Smooth muscle cell (in vitro differentiated cells): ENCODE results near the gene AMPD3. TPM values are rescaled to one million over a fixed set of nuclear protein-coding genes. Genes with fewer than 3 reads are reported as not detected.

Experiments used
- DNase-seq: peaks from one replicate; lab custom pipeline; 2025; ENCODE audit not compliant: unreplicated experiment; lab: John Stamatoyannopoulos, UW
- H2AFZ ChIP-seq: fragments of 200-600 bp; sonication (generic); 2 replicates; pipeline ENCODE4 v1.6.0; 2016; ENCODE audit warnings: antibody characterized with exemption, low read depth, mild to moderate bottlenecking
- H3F3A ChIP-seq: fragments of 200-600 bp; sonication (generic); 2 replicates; pipeline ENCODE4 v1.6.0; 2017; ENCODE audit warnings: antibody characterized with exemption, low read depth
- H3K27ac ChIP-seq: fragments of 200-600 bp; sonication (generic); 2 replicates; pipeline ENCODE4 v1.5.1; 2016; ENCODE audit warnings: low read depth, mild to moderate bottlenecking
- H3K27me3 ChIP-seq: fragments of 200-600 bp; sonication (generic); 2 replicates; pipeline ENCODE4 v1.6.1; 2016; ENCODE audit warnings: low read depth, mild to moderate bottlenecking
- H3K36me3 ChIP-seq: fragments of 200-600 bp; sonication (generic); 2 replicates; pipeline ENCODE4 v1.5.1; 2016; ENCODE audit warnings: low read depth
- H3K4me1 ChIP-seq: fragments of 200-600 bp; sonication (generic); 2 replicates; pipeline ENCODE4 v1.5.1; 2016; ENCODE audit warnings: low read depth
- H3K4me2 ChIP-seq: fragments of 200-600 bp; sonication (generic); 2 replicates; pipeline ENCODE4 v1.6.0; 2016; ENCODE audit warnings: mild to moderate bottlenecking
- H3K4me3 ChIP-seq: fragments of 200-600 bp; sonication (generic); 2 replicates; pipeline ENCODE4 v1.5.1; 2016; ENCODE audit warnings: mild to moderate bottlenecking
- H3K79me2 ChIP-seq: fragments of 200-600 bp; sonication (generic); 2 replicates; pipeline ENCODE4 v1.6.0; 2016; ENCODE audit warnings: low read depth, mild to moderate bottlenecking
- H3K9ac ChIP-seq: fragments of 200-600 bp; sonication (generic); 2 replicates; pipeline ENCODE4 v1.6.0; 2016; ENCODE audit warnings: low read depth
- H3K9me3 ChIP-seq: fragments of 200-600 bp; sonication (generic); replicated peaks from 2 replicates; pipeline ENCODE4 v1.5.1; 2016; ENCODE audit warnings: low read depth
- H4K20me1 ChIP-seq: fragments of 200-600 bp; sonication (generic); 2 replicates; pipeline ENCODE4 v1.6.0; 2016; ENCODE audit warnings: low read depth
- CTCF ChIP-seq: fragments of 200-600 bp; sonication (generic); IDR thresholded peaks from 2 replicates; pipeline ENCODE4 v1.5.1; 2017; ENCODE audit warnings: borderline replicate concordance, mild to moderate bottlenecking, antibody characterized with exemption; ENCODE audit not compliant: insufficient read depth, poor library complexity, severe bottlenecking
- WGBS: methylation state at CpG from one replicate; pipeline ENCODE4 v1.1.7; 2016; ENCODE audit warnings: low lambda C conversion rate; 5-methylcytosine and 5-hydroxymethylcytosine counted together
- polyA plus RNA-seq: library from polyadenylated mRNA; unstranded; fragments of >200 nt; fragmentation: Nextera tagmentation; extraction: Ambion mirVana; gene quantifications from 2 replicates; pipeline ENCODE4 v1.2.1, GENCODE V29; 2016
- total RNA-seq: library from RNA; depleted of rRNA; stranded (reverse); fragments of >200 nt; gene quantifications from 2 replicates; pipeline ENCODE4 v1.2.3, GENCODE V29; 2014

AMPD3 gene
- total and polyA plus RNA-seq, 2 experiments from 2014 or later = 0.67 to 3.6 TPM

GRCh38 chr11:10522276-10522675, 67.2 kb downstream of the AMPD3 start:
- TF ChIP-seq CTCF = no peak
- no peak overlapping the region for H3K4me3 ChIP-seq
- no peaks in the 10 kb centered on the region for H3K9me3 ChIP-seq
- H3F3A ChIP-seq = no peaks in the 10 kb centered on the region
- no peak for DNase-seq
- H3K79me2 ChIP-seq = no peaks in the 10 kb centered on the region
- H3K4me2 ChIP-seq = no peak overlapping the region
- H3K27ac ChIP-seq = no peak overlapping the region
- 97% methylated on average over 1 of the region's 1 CpG for WGBS
- H3K4me1 ChIP-seq = no peaks in the 10 kb centered on the region
- H3K36me3 ChIP-seq = peaks cover 12% of the 10 kb centered on the region
- no peak overlapping the region for H2AFZ ChIP-seq
- H4K20me1 ChIP-seq = no peaks in the 10 kb centered on the region
- H3K27me3 ChIP-seq = no peaks in the 10 kb centered on the region
- no peak overlapping the region for H3K9ac ChIP-seq

GRCh38 chr11:10522921-10523320, 67.9 kb downstream of the AMPD3 start:
- H3K79me2 ChIP-seq = no peaks in the 10 kb centered on the region
- no peak overlapping the region for H3K9ac ChIP-seq
- H3K27ac ChIP-seq = no peak overlapping the region
- no peaks in the 10 kb centered on the region for H3K9me3 ChIP-seq
- TF ChIP-seq CTCF = no peak
- H3K4me2 ChIP-seq = no peak overlapping the region
- no peak overlapping the region for H3K4me3 ChIP-seq
- no peaks in the 10 kb centered on the region for H3K4me1 ChIP-seq
- no peaks in the 10 kb centered on the region for H4K20me1 ChIP-seq
- H2AFZ ChIP-seq = no peak overlapping the region
- 71% methylated on average over 2 of the region's 2 CpGs for WGBS
- peaks cover 12% of the 10 kb centered on the region for H3K36me3 ChIP-seq
- no peak for DNase-seq
- H3F3A ChIP-seq = no peaks in the 10 kb centered on the region
- no peaks in the 10 kb centered on the region for H3K27me3 ChIP-seq

GRCh38 chr11:10524471-10524870, 69.4 kb downstream of the AMPD3 start:
- no peak overlapping the region for H3K4me3 ChIP-seq
- no peak overlapping the region for H3K27ac ChIP-seq
- H4K20me1 ChIP-seq = no peaks in the 10 kb centered on the region
- 90% methylated on average over 1 of the region's 1 CpG for WGBS
- no peak for DNase-seq
- no peak overlapping the region for H2AFZ ChIP-seq
- no peaks in the 10 kb centered on the region for H3F3A ChIP-seq
- no peak overlapping the region for H3K4me2 ChIP-seq
- H3K9me3 ChIP-seq = no peaks in the 10 kb centered on the region
- no peak overlapping the region for H3K9ac ChIP-seq
- no peaks in the 10 kb centered on the region for H3K27me3 ChIP-seq
- TF ChIP-seq CTCF = no peak
- no peaks in the 10 kb centered on the region for H3K4me1 ChIP-seq
- H3K79me2 ChIP-seq = no peaks in the 10 kb centered on the region
- H3K36me3 ChIP-seq = peaks cover 14% of the 10 kb centered on the region
